Gastroesophageal sphincter (tissue), 4 donors: ENCODE results near the gene LINC01488. TPM values are rescaled to one million over a fixed set of nuclear protein-coding genes. Genes with fewer than 3 reads are reported as not detected.

Source experiments
- ATAC-seq: fragments of 150-250 bp; one replicate; pipeline ENCODE4 v1.9.1; 2016; ENCODE audit warnings: mild to moderate bottlenecking, moderate library complexity
- H3K27ac ChIP-seq, 4 donors: fragments of 200-600 bp; sonication (generic) in 3 of 4; 1 replicate in 3 of 4; 2 replicates in 1 of 4; pipeline ENCODE4 v1.5.1; 2016 to 2019
- H3K27me3 ChIP-seq: fragments of 200-600 bp; sonication (generic); one replicate; pipeline ENCODE4 v1.5.1; 2019
- H3K36me3 ChIP-seq, 2 donors: fragments of 200-600 bp; sonication (generic); one replicate each; pipeline ENCODE4 v1.5.1; 2019; ENCODE audit warnings: control low read depth in 1 of 2
- H3K4me1 ChIP-seq, 3 donors: fragments of 200-600 bp; sonication (generic); 1 replicate in 2 of 3; 2 replicates in 1 of 3; pipeline ENCODE4 v1.5.1; 2016 to 2019; ENCODE audit warnings: control low read depth in 2 of 3
- H3K4me3 ChIP-seq, 2 donors: fragments of 200-600 bp; sonication (generic); one replicate each; pipeline ENCODE4 v1.5.1; 2019; ENCODE audit warnings: mild to moderate bottlenecking in 1 of 2, moderate library complexity in 1 of 2
- H3K9me3 ChIP-seq, 3 donors: fragments of 200-600 bp; sonication (generic); one replicate each; pipeline ENCODE4 v1.5.1; 2017 to 2019; ENCODE audit warnings: control low read depth in 2 of 3
- EP300 ChIP-seq: sonication (generic); formaldehyde crosslinking; IDR thresholded peaks from one replicate; pipeline ENCODE4 v1.6.1; 2017; ENCODE audit warnings: antibody characterized with exemption, mild to moderate bottlenecking
- POLR2A ChIP-seq, 2 donors: fragments of 450-650 bp; IDR thresholded peaks; one replicate each; pipeline ENCODE4 v1.6.1; 2017; ENCODE audit warnings: antibody characterized with exemption in 2 of 2, mild to moderate bottlenecking in 2 of 2, moderate library complexity in 1 of 2
- POLR2AphosphoS5 ChIP-seq: sonication (generic); formaldehyde crosslinking; IDR thresholded peaks from one replicate; pipeline ENCODE4 v1.6.1; 2017; ENCODE audit warnings: antibody characterized with exemption
- WGBS, 2 donors: methylation state at CpG; one replicate each; pipeline ENCODE4 v1.1.5; 2018; ENCODE audit warnings: low coverage in 1 of 2; 5-methylcytosine and 5-hydroxymethylcytosine counted together
- total RNA-seq, 4 donors: library from RNA; depleted of rRNA; stranded (reverse); fragments of >200 nt; gene quantifications; one replicate each; pipeline ENCODE4 v1.1.0, GENCODE V29; 2016
- TF ChIP-seq, protein P1 (sequence below), 4 experiments: fragments of 200-600 bp in 2 of 4; fragments of 450-650 bp in 2 of 4; sonication (generic) in 1 of 4; IDR thresholded peaks; one replicate each; pipeline ENCODE4 v1.5.1; 2017 to 2019; ENCODE audit warnings: antibody characterized with exemption in 4 of 4, mild to moderate bottlenecking in 2 of 4, moderate library complexity in 2 of 4

Gene LINC01488
- total RNA-seq, 4 donors from 2014 or later: not detected

- H3K27ac ChIP-seq: no peak overlapping the region
- H3K27me3 ChIP-seq: peaks cover 12% of the 10 kb centered on the region
- H3K9me3 ChIP-seq: peaks cover 0 to 11% (median 0%) of the 10 kb centered on the region in 3 donors
- TF ChIP-seq EP300: no peak
- TF ChIP-seq, protein P1, sequence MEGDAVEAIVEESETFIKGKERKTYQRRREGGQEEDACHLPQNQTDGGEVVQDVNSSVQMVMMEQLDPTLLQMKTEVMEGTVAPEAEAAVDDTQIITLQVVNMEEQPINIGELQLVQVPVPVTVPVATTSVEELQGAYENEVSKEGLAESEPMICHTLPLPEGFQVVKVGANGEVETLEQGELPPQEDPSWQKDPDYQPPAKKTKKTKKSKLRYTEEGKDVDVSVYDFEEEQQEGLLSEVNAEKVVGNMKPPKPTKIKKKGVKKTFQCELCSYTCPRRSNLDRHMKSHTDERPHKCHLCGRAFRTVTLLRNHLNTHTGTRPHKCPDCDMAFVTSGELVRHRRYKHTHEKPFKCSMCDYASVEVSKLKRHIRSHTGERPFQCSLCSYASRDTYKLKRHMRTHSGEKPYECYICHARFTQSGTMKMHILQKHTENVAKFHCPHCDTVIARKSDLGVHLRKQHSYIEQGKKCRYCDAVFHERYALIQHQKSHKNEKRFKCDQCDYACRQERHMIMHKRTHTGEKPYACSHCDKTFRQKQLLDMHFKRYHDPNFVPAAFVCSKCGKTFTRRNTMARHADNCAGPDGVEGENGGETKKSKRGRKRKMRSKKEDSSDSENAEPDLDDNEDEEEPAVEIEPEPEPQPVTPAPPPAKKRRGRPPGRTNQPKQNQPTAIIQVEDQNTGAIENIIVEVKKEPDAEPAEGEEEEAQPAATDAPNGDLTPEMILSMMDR (IDR thresholded peaks at IDR 0.05): no peak
- no peak for TF ChIP-seq POLR2AphosphoS5
- TF ChIP-seq POLR2A (IDR thresholded peaks at IDR 0.05): no peak
- H3K4me1 ChIP-seq: peaks cover 0 to 20% (median 0%) of the 10 kb centered on the region in 3 donors
- no peaks in the 10 kb centered on the region for H3K36me3 ChIP-seq
- WGBS, 2 donors: 67 to 100% methylated on average over 3 of the region's 16 CpGs
- no peak overlapping the region for H3K4me3 ChIP-seq
- no peak for ATAC-seq
Observed at GRCh38 chr11:69476509-69476961, 4.9 kb upstream of the LINC01488 start.

GRCh38 chr11:69477086-69477485 is 4.4 kb upstream of the LINC01488 start:
- Histone ChIP-seq H3K27me3 (peaks cover 8% of the 10 kb centered on the region), H3K36me3 (no peaks in the 10 kb centered on the region), H3K4me1 (peaks cover 0 to 17% (median 0%) of the 10 kb centered on the region in 3 donors), H3K27ac (no peak overlapping the region), H3K9me3 (peaks cover 0 to 11% (median 0%) of the 10 kb centered on the region in 3 donors), H3K4me3 (no peak overlapping the region)
- TF ChIP-seq, protein P1 (IDR thresholded peaks at IDR 0.05): no peak
- TF ChIP-seq POLR2A (IDR thresholded peaks at IDR 0.05) (no peak), POLR2AphosphoS5 (no peak), EP300 (no peak)
- WGBS, 2 donors: 93% methylated on average over 6 to 8 of the region's 16 CpGs
- ATAC-seq: no peak

DNA sequence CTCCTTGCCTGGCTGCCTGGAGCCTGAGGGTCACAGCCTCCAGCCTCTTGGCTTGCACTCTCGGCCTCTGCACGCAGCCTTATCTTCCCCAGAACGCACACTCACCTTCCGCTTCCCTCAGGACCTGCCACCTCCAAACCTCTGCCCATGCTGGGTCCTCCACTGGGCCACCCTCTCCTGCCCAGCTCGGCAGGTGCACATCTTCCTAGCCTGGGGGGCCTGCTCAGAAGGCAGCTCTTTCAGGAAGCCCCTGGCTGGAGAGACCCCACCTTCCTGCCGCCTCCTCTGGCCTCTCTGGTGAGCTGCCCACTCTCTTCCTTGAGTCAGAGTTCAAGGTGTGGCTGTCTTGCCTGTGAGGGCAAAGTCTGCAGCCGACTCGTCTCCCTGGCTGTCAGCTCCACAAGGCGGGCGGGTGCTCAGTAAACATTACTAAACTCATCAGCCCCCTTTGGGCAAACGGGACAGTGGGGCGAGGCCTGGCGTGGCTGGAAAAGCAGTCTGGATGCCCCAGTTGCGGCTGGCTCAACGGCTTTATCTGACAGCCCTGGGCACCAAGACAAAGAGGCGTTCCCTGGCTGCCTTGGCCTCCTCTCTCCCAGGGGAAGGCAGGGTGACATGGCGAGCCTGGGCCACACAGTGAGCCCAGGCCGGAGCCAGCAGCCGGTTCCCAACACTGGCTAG is 1.7 kb upstream of the LINC01488 start:
- ATAC-seq: no peak
- Histone ChIP-seq H3K4me3 (no peak overlapping the region), H3K27ac (no peak overlapping the region), H3K9me3 (no peaks in the 10 kb centered on the region), H3K4me1 (peaks cover 0 to 14% (median 0%) of the 10 kb centered on the region in 3 donors), H3K27me3 (no peaks in the 10 kb centered on the region), H3K36me3 (no peaks in the 10 kb centered on the region)
- no CpG with 5 or more reads among the region's 19 CpGs for WGBS, 2 donors
- TF ChIP-seq POLR2A (IDR thresholded peaks at IDR 0.05) (no peak), EP300 (no peak), POLR2AphosphoS5 (no peak)
- TF ChIP-seq, protein P1 (IDR thresholded peaks at IDR 0.05): no peak

DNA sequence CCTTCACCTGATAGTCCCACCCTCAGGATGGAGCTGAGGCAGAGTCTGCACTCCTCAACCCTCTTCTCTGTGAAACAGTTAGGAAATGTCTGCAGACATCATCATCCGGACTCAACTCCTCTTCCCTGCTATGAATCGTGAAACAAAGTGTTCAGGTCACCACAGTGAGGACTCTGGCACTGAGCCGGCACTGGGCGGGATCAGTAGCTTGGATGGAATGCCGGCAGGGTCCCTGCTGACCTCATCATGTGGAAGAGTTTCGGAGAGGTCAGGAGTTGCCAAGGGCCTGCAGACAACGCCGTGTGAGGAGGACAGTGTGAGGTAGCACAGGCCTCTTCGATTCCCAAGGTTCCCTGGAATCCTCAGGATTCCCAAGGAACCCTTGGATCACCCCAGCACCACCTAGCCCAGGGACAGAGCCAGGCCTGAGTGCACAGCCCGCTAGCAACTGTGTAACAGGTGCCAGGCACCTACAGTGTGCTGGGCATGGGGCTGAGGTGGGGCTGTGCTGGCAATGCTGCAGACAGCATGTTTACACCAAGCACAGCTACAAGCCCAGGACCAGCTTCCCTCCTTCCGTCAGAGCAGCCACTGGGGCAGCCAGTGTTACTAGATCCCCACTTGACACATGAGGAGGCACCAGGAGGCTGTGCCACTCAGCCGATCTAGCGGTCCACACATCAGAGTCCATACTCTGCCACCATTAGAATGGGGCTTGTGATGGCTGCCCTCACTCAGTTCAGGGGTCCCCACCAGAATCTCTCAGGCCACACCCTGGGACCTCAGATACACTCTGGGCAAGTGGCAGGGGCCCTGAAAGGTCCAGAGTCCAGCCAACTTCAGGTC is 693 bp upstream of the LINC01488 start:
- Histone ChIP-seq H3K36me3 (no peaks in the 10 kb centered on the region), H3K4me1 (peaks cover 0 to 10% (median 0%) of the 10 kb centered on the region in 3 donors), H3K27me3 (no peaks in the 10 kb centered on the region), H3K9me3 (no peaks in the 10 kb centered on the region), H3K4me3 (no peak overlapping the region), H3K27ac (no peak overlapping the region)
- no peak for TF ChIP-seq POLR2AphosphoS5
- no peak for TF ChIP-seq EP300
- TF ChIP-seq POLR2A (IDR thresholded peaks at IDR 0.05): no peak
- TF ChIP-seq, protein P1 (IDR thresholded peaks at IDR 0.05): no peak
- 20 to 31% methylated on average over 1 to 6 of the region's 13 CpGs for WGBS, 2 donors
- no peak for ATAC-seq
